Measurements from ENCODE around the gene SPAAR. TPM values are rescaled to one million over a fixed set of nuclear protein-coding genes. Genes with fewer than 3 reads are reported as not detected.

SPAAR gene
- total RNA-seq, 1 experiment from 2014 or later: 25.0 TPM

- no peaks in the 10 kb centered on the region for H3K27me3 ChIP-seq
- peaks cover 3% of the 10 kb centered on the region; the same call in 1 of the 2 replicates for H3K9me3 ChIP-seq
- peak; percentile 76 for DNase-seq
- H3K36me3 ChIP-seq: 0 out of 2 replicates have a peak, but pooled peaks cover 3% of the 10 kb centered on the region
- no peak overlapping the region for H3K4me3 ChIP-seq
Measured at GRCh38 chr9:35954942-35955546, 45.8 kb downstream of the SPAAR start.

- Histone ChIP-seq H3K9me3 (no peaks in the 10 kb centered on the region), H3K27me3 (no peaks in the 10 kb centered on the region), H3K4me3 (no peak overlapping the region), H3K36me3 (no peaks in the 10 kb centered on the region)
- DNase-seq: no peak
Measured at GRCh38 chr9:35956651-35957050, 47.4 kb downstream of the SPAAR start.

DNA sequence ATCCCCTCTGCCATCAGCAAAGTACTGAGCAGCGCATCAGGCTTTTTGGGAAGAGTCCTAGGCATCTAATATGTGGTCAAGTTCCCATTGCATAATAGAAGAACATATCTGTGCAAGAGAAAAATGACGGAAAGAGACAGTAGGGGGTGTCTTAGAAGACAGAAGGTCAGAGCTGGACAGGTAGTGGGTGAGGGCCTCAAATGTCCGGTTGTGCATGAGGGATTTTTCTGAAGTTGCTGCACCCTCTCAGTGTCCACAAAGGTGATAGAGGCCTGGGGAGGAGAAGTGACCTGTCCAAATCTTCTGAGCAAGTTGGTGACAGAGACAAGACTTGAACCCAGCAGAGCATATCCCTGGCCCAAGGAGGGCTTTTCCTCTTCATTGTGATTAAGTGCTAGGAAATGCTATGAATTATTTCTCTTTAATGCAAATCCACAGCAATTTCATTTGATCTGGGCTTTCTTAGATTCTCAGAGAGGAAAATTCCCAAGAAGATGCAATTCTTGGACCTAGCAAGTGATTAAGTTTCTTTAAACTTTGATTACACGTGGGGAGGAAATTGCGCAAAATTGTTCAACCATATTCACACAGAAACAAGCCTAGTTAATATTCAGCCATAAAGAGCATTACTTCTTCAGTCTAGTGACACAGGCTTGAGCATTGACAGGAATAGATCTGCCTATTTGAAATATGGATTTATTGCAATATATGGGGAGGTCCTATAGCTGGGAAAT lies 49.0 kb downstream of the SPAAR start, which contains the start of gene OR2S2:
TSS of gene OR2S2 (minus strand) at position 51 of the 734 bp plus-strand sequence. CDS start 56 bp downstream, outside the sequence.
- no peak for DNase-seq
- Histone ChIP-seq H3K9me3 (no peaks in the 10 kb centered on the region), H3K4me3 (no peak within 1 kb of the TSS), H3K27me3 (no peaks in the 10 kb centered on the region), H3K36me3 (no peaks in the 10 kb centered on the region)

- Histone ChIP-seq H3K36me3 (no peaks in the 10 kb centered on the region), H3K9me3 (no peaks in the 10 kb centered on the region), H3K27me3 (no peaks in the 10 kb centered on the region), H3K4me3 (no peak overlapping the region)
- DNase-seq: peak; percentile 55
Measured at GRCh38 chr9:35960039-35960655, 50.9 kb downstream of the SPAAR start.

Other genes with a start within 250 kb of the SPAAR start
- gene ARHGEF39, start 244.3 kb upstream of the SPAAR start, total RNA-seq (2014; rRNA removed; shearing (Covaris generic); ENCODE audit: low replicate concordance): 15.5 and 35.6 TPM in 2 replicates
- gene CA9, start 235.6 kb upstream of the SPAAR start, total RNA-seq (2014; rRNA removed; shearing (Covaris generic); ENCODE audit: low replicate concordance): 0.40 TPM in 1 of 2 replicates, not detected in the other
- gene TPM2, start 219.6 kb upstream of the SPAAR start, total RNA-seq (2014; rRNA removed; shearing (Covaris generic); ENCODE audit: low replicate concordance): 2,986 and 3,667 TPM in 2 replicates
- 453 and 652 TPM in 2 replicates for gene TLN1, start 177.3 kb upstream of the SPAAR start, total RNA-seq (2014; rRNA removed; shearing (Covaris generic); ENCODE audit: low replicate concordance)
- 168 and 170 TPM in 2 replicates for gene CREB3, start 176.8 kb upstream of the SPAAR start, total RNA-seq (2014; rRNA removed; shearing (Covaris generic); ENCODE audit: low replicate concordance)
- gene GBA2, start 160.3 kb upstream of the SPAAR start, total RNA-seq (2014; rRNA removed; shearing (Covaris generic); ENCODE audit: low replicate concordance): 32.7 and 58.6 TPM in 2 replicates
- gene RGP1, start 160.2 kb upstream of the SPAAR start, total RNA-seq (2014; rRNA removed; shearing (Covaris generic); ENCODE audit: low replicate concordance): 25.9 and 33.7 TPM in 2 replicates
- gene MSMP, start 155.2 kb upstream of the SPAAR start, total RNA-seq (2014; rRNA removed; shearing (Covaris generic); ENCODE audit: low replicate concordance): not detected in 2 replicates
- 32.5 and 42.0 TPM in 2 replicates for gene NPR2, start 117.9 kb upstream of the SPAAR start, total RNA-seq (2014; rRNA removed; shearing (Covaris generic); ENCODE audit: low replicate concordance)
- gene SPAG8, start 97.2 kb upstream of the SPAAR start, total RNA-seq (2014; rRNA removed; shearing (Covaris generic); ENCODE audit: low replicate concordance): 2.4 TPM in 1 of 2 replicates, not detected in the other
- gene HINT2, start 94.4 kb upstream of the SPAAR start, total RNA-seq (2014; rRNA removed; shearing (Covaris generic); ENCODE audit: low replicate concordance): 67.7 and 120 TPM in 2 replicates
- gene FAM221B, start 80.8 kb upstream of the SPAAR start, total RNA-seq (2014; rRNA removed; shearing (Covaris generic); ENCODE audit: low replicate concordance): not detected in 2 replicates
- 2.7 and 3.6 TPM in 2 replicates for gene TMEM8B, start 80.3 kb upstream of the SPAAR start, total RNA-seq (2014; rRNA removed; shearing (Covaris generic); ENCODE audit: low replicate concordance)
- gene OR13J1, start 39.1 kb upstream of the SPAAR start, total RNA-seq (2014; rRNA removed; shearing (Covaris generic); ENCODE audit: low replicate concordance): not detected in 2 replicates
- gene HRCT1, start 3.3 kb upstream of the SPAAR start, total RNA-seq (2014; rRNA removed; shearing (Covaris generic); ENCODE audit: low replicate concordance): 95.0 and 617 TPM in 2 replicates
- not detected in 2 replicates for gene OR2S2, start 48.7 kb downstream of the SPAAR start, total RNA-seq (2014; rRNA removed; shearing (Covaris generic); ENCODE audit: low replicate concordance)
- 33.8 and 36.1 TPM in 2 replicates for gene RECK, start 127.4 kb downstream of the SPAAR start, total RNA-seq (2014; rRNA removed; shearing (Covaris generic); ENCODE audit: low replicate concordance)
- 17.1 and 20.3 TPM in 2 replicates for gene GLIPR2, start 227.2 kb downstream of the SPAAR start, total RNA-seq (2014; rRNA removed; shearing (Covaris generic); ENCODE audit: low replicate concordance)